H1 (cell line): ENCODE data around the gene SYDE2. TPM values are rescaled to one million over a fixed set of nuclear protein-coding genes. Genes with fewer than 3 reads are reported as not detected.

Experiments
- CTCF ChIA-PET: fragments of 300-600 bp; sonication (Branson Sonifier 250); formaldehyde crosslinking; loops from one replicate; lab custom pipeline; 2021; ENCODE audit not compliant: partially characterized antibody; lab: Charles Lee
- POLR2A ChIA-PET: fragments of 300-600 bp; sonication (Branson Sonifier 250); formaldehyde crosslinking; loops from one replicate; lab custom pipeline; 2021; ENCODE audit warnings: inconsistent platforms; ENCODE audit not compliant: partially characterized antibody; lab: Charles Lee
- DNase-seq, 2 experiments: peaks; one replicate each; pipeline versions ENCODE4 v3.0.0 to v3.0.0-alpha.2; 2010 to 2022; ENCODE audit warnings: low spot score in 2 of 2, low read depth in 1 of 2, mixed read lengths in 1 of 2
- FAIRE-seq: peaks from 2 replicates; lab custom pipeline; 2011; peaks lifted over from hg19 to GRCh38; lab: Jason Lieb, UNC
- H2AFZ ChIP-seq: 2 replicates; pipeline ENCODE4 v1.8.1; 2012; ENCODE audit warnings: low read length, inconsistent platforms
- H2AK5ac ChIP-seq: 2 replicates; pipeline ENCODE4 v1.6.1; 2013; ENCODE audit warnings: low read depth, low read length
- H2BK120ac ChIP-seq: replicated peaks from 2 replicates; pipeline ENCODE3; 2013; ENCODE audit warnings: low read depth, low read length, inconsistent platforms
- H2BK12ac ChIP-seq: 2 replicates; pipeline ENCODE4 v1.6.1; 2013; ENCODE audit warnings: low read depth, low read length
- H2BK15ac ChIP-seq: 2 replicates; pipeline ENCODE4 v1.6.1; 2013; ENCODE audit warnings: low read length
- H2BK20ac ChIP-seq: 2 replicates; pipeline ENCODE4 v1.6.1; 2013; ENCODE audit warnings: low read length
- H2BK5ac ChIP-seq: 2 replicates; pipeline ENCODE4 v1.6.1; 2013; ENCODE audit warnings: low read depth, low read length
- H3K14ac ChIP-seq: 2 replicates; pipeline ENCODE4 v1.6.1; 2013; ENCODE audit warnings: inconsistent platforms; ENCODE audit not compliant: insufficient read length
- H3K18ac ChIP-seq: 2 replicates; pipeline ENCODE4 v1.6.1; 2013; ENCODE audit warnings: low read length; ENCODE audit errors: extremely low read depth
- H3K23ac ChIP-seq: 2 replicates; pipeline ENCODE4 v1.6.1; 2013; ENCODE audit warnings: inconsistent platforms; ENCODE audit not compliant: insufficient read length
- H3K23me2 ChIP-seq: 2 replicates; pipeline ENCODE4 v1.6.1; 2013; ENCODE audit warnings: low read depth, low read length
- H3K27ac ChIP-seq: 2 replicates; pipeline ENCODE4 v1.6.1; 2011; ENCODE audit warnings: low read depth, low read length, inconsistent platforms
- H3K27me3 ChIP-seq, 4 experiments: replicated peaks in 1 of 4; 1 replicate in 1 of 4; 2 replicates in 3 of 4; pipeline versions ENCODE4 v1.6.1 to v1.8.1; 2011 to 2013; ENCODE audit warnings: low read length in 3 of 4, mild to moderate bottlenecking in 3 of 4, inconsistent platforms in 2 of 4, mixed read lengths in 2 of 4, moderate library complexity in 1 of 4; ENCODE audit not compliant: control insufficient read depth in 3 of 4, insufficient read depth in 3 of 4; ENCODE audit errors: extremely low read depth in 1 of 4
- H3K36me3 ChIP-seq, 4 experiments: 2 replicates each; pipeline versions ENCODE4 v1.6.1 to v1.8.1; 2011 to 2013; ENCODE audit warnings: mild to moderate bottlenecking in 4 of 4, low read length in 3 of 4, moderate library complexity in 2 of 4, control low read depth in 1 of 4, inconsistent platforms in 1 of 4; ENCODE audit not compliant: insufficient read depth in 4 of 4, control insufficient read depth in 2 of 4
- H3K4ac ChIP-seq: replicated peaks from 2 replicates; pipeline ENCODE3; 2013; ENCODE audit warnings: low read length, low read depth, mixed read lengths, inconsistent platforms; ENCODE audit not compliant: insufficient read length
- H3K4me1 ChIP-seq, 4 experiments: replicated peaks in 1 of 4; 1 replicate in 1 of 4; 2 replicates in 3 of 4; pipeline versions ENCODE4 v1.6.1 to v1.8.1; 2011 to 2013; ENCODE audit warnings: low read length in 3 of 4, inconsistent platforms in 2 of 4, mixed read lengths in 1 of 4; ENCODE audit not compliant: insufficient read depth in 4 of 4, control insufficient read depth in 3 of 4
- H3K4me2 ChIP-seq, 2 experiments: 2 replicates each; pipeline versions ENCODE4 v1.6.1 to v1.8.1; 2011 to 2013; ENCODE audit warnings: low read depth in 2 of 2, low read length in 2 of 2, control low read depth in 1 of 2, inconsistent platforms in 1 of 2, mild to moderate bottlenecking in 1 of 2; ENCODE audit not compliant: insufficient read depth in 1 of 2
- H3K4me3 ChIP-seq, 4 experiments: fragments of 200-600, 300-600 bp in 1 of 4; sonication (generic), shearing (Covaris generic), sonication (Bioruptor Twin) in 1 of 4; 2 replicates each; pipeline versions ENCODE4 v1.5.1 to v1.8.1; 2011 to 2016; ENCODE audit warnings: low read length in 4 of 4, low read depth in 3 of 4, control low read depth in 2 of 4, inconsistent platforms in 2 of 4, mild to moderate bottlenecking in 2 of 4, mixed read lengths in 1 of 4, moderate library complexity in 1 of 4; ENCODE audit not compliant: insufficient read depth in 2 of 4; ENCODE audit errors: extremely low read depth in 1 of 4
- H3K56ac ChIP-seq: replicated peaks from 2 replicates; pipeline ENCODE3; 2013; ENCODE audit warnings: low read depth, mild to moderate bottlenecking, mixed read lengths, low read length, inconsistent platforms; ENCODE audit not compliant: insufficient read length
- H3K79me1 ChIP-seq: 2 replicates; pipeline ENCODE4 v1.6.1; 2013; ENCODE audit warnings: low read depth, low read length, control low read depth
- H3K79me2 ChIP-seq, 2 experiments: 2 replicates each; pipeline versions ENCODE4 v1.6.1 to v1.8.1; 2012 to 2013; ENCODE audit warnings: low read length in 2 of 2, mild to moderate bottlenecking in 2 of 2, inconsistent platforms in 1 of 2; ENCODE audit not compliant: insufficient read depth in 2 of 2, control insufficient read depth in 1 of 2
- H3K9ac ChIP-seq, 4 experiments: replicated peaks in 1 of 4; 1 replicate in 1 of 4; 2 replicates in 3 of 4; pipeline versions ENCODE4 v1.6.1 to v1.8.1; 2011 to 2013; ENCODE audit warnings: low read depth in 3 of 4, low read length in 3 of 4, control low read depth in 2 of 4, mild to moderate bottlenecking in 2 of 4, moderate library complexity in 2 of 4, inconsistent platforms in 1 of 4; ENCODE audit errors: extremely low read depth in 1 of 4
- H3K9me3 ChIP-seq, 2 experiments: 2 replicates each; pipeline versions ENCODE4 v1.6.1 to v1.8.1; 2012 to 2013; ENCODE audit warnings: mild to moderate bottlenecking in 2 of 2, moderate library complexity in 2 of 2, control low read depth in 1 of 2, inconsistent platforms in 1 of 2, low read depth in 1 of 2, low read length in 1 of 2, mixed read lengths in 1 of 2; ENCODE audit not compliant: insufficient read depth in 2 of 2
- H4K20me1 ChIP-seq, 2 experiments: replicated peaks in 1 of 2; 2 replicates each; pipeline versions ENCODE3 to v1.8.1; 2011 to 2013; ENCODE audit warnings: inconsistent platforms in 2 of 2, low read length in 2 of 2, mild to moderate bottlenecking in 1 of 2; ENCODE audit not compliant: insufficient read depth in 2 of 2, control insufficient read depth in 1 of 2
- H4K5ac ChIP-seq: 2 replicates; pipeline ENCODE4 v1.6.1; 2013; ENCODE audit warnings: low read length, low read depth, mixed read lengths, inconsistent platforms; ENCODE audit not compliant: insufficient read length
- H4K8ac ChIP-seq: 2 replicates; pipeline ENCODE4 v1.8.0; 2013; ENCODE audit warnings: mild to moderate bottlenecking, moderate library complexity, low read length, inconsistent platforms; ENCODE audit not compliant: insufficient read depth; ENCODE audit errors: extremely low read depth
- H4K91ac ChIP-seq: replicated peaks from 2 replicates; pipeline ENCODE3; 2013; ENCODE audit warnings: low read length, mixed read lengths, inconsistent platforms; ENCODE audit not compliant: insufficient read length
- BACH1 ChIP-seq: IDR thresholded peaks from 2 replicates; pipeline ENCODE4 v1.6.1; 2012; ENCODE audit warnings: low read length, improper control_type of control experiment
- BRCA1 ChIP-seq: IDR thresholded peaks from 2 replicates; pipeline ENCODE4 v1.6.1; 2012; ENCODE audit warnings: low read depth, low read length, improper control_type of control experiment
- CBX5 ChIP-seq: fragments of 300-800, 300-1000 bp; sonication (generic); IDR thresholded peaks from 2 replicates; pipeline ENCODE4 v1.7.1; 2016; ENCODE audit warnings: antibody characterized with exemption, low read length, low read depth
- CEBPB ChIP-seq: IDR thresholded peaks from 2 replicates; pipeline ENCODE4 v1.6.1; 2012; ENCODE audit warnings: low read depth, low read length
- CREB1 ChIP-seq: IDR thresholded peaks from 2 replicates; pipeline ENCODE4 v1.6.1; 2012; ENCODE audit warnings: inconsistent platforms
- EP300 ChIP-seq, 2 experiments: IDR thresholded peaks; 1 replicate in 1 of 2; 2 replicates in 1 of 2; pipeline ENCODE4 v1.6.1; 2011 to 2012; ENCODE audit warnings: low read depth in 2 of 2, low read length in 2 of 2, mild to moderate bottlenecking in 2 of 2, borderline replicate concordance in 1 of 2, inconsistent platforms in 1 of 2, moderate library complexity in 1 of 2
- EZH2 ChIP-seq: fragments of 200-600 bp; sonication (generic); IDR thresholded peaks from 2 replicates; pipeline ENCODE4 v1.7.1; 2012; ENCODE audit warnings: low read depth, mild to moderate bottlenecking, moderate library complexity, low read length, inconsistent platforms; ENCODE audit not compliant: severe bottlenecking
- GTF2F1 ChIP-seq: IDR thresholded peaks from 2 replicates; pipeline ENCODE4 v1.6.1; 2012; ENCODE audit warnings: low read depth, low read length, improper control_type of control experiment, borderline replicate concordance
- HDAC6 ChIP-seq: IDR thresholded peaks from one replicate; pipeline ENCODE4 v1.7.1; 2012; ENCODE audit warnings: low read depth, mild to moderate bottlenecking, inconsistent platforms, low read length, moderate library complexity
- MAFK ChIP-seq: IDR thresholded peaks from 2 replicates; pipeline ENCODE4 v1.6.1; 2012; ENCODE audit warnings: low read depth, mild to moderate bottlenecking, improper control_type of control experiment, low read length
- POLR2AphosphoS5 ChIP-seq: IDR thresholded peaks from 2 replicates; pipeline ENCODE4 v1.6.1; 2011; ENCODE audit warnings: low read depth, low read length
- TAF1 ChIP-seq: IDR thresholded peaks from 2 replicates; pipeline ENCODE4 v1.6.1; 2011; ENCODE audit warnings: mild to moderate bottlenecking, low read depth, low read length
- TCF12 ChIP-seq: IDR thresholded peaks from 2 replicates; pipeline ENCODE4 v1.6.1; 2011; ENCODE audit warnings: low read depth, mild to moderate bottlenecking, low read length
- WGBS, 2 experiments: shearing (Covaris generic) in 1 of 2; methylation state at CpG; one replicate each; pipeline versions ENCODE4 v1.1.6 to v1.1.7; 2013 to 2015; ENCODE audit warnings: low lambda C conversion rate in 2 of 2, mixed read lengths in 2 of 2, inconsistent platforms in 1 of 2, low coverage in 1 of 2, missing lambda C conversion rate in 1 of 2; ENCODE audit not compliant: insufficient replicate concordance in 2 of 2, insufficient coverage in 1 of 2, insufficient read length in 1 of 2; ENCODE audit errors: extremely low coverage in 1 of 2, missing lambda C conversion rate in 1 of 2; 5-methylcytosine and 5-hydroxymethylcytosine counted together
- polyA plus RNA-seq, 7 experiments: library from polyadenylated mRNA; depleted of rRNA in 3 of 7; stranded (reverse) in 5 of 7; unstranded in 2 of 7; fragments of >200 nt in 5 of 7; fragments of 200-250 nt in 2 of 7; gene quantifications; 1 replicate in 5 of 7; 2 replicates in 1 of 7; 4 replicates in 1 of 7; pipeline versions ENCODE4 v1.2.1 to v1.2.3, GENCODE V29; 2011 to 2013; ENCODE audit warnings: missing spikeins in 2 of 7, mixed read lengths in 2 of 7
- total RNA-seq: library from RNA; stranded (reverse); fragmentation: NEBNext Ultra II Directional; extraction: Animal tissue kit (Norgen Biotek cat#: 25700); gene quantifications from 2 replicates; pipeline ENCODE4 v1.2.1, GENCODE V29; 2021
- TF ChIP-seq, protein P1 (sequence below): IDR thresholded peaks from 2 replicates; pipeline ENCODE4 v1.6.1; 2012; ENCODE audit warnings: low read length, inconsistent platforms

Gene SYDE2
- total and polyA plus RNA-seq, 2 of the 8 experiments (the other 6 are each of a cell fraction or from before 2014, with no cell fraction given), result 1.6 to 14.6 TPM

DNA sequence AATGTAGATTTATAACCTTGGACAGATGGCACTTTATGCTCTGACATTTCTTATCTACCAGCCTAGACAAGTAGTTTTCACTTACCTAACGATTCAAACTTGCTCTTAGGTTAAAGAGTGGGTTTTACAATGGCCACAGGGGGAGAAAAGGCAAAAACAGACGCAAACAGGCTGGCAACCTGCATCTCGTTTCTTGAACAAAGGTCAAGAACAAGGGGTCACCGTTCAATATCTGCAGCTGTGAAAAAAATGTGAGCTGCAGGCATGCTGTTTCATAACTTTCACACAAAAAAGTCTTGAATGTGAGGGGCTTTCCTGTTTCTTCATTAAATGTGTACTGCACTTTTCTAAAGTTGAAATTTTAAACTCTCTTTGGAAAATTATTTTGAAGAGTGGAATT is 49.4 kb downstream of the SYDE2 start:
- Histone ChIP-seq H2BK12ac (no peak overlapping the region), H3K36me3 (no peaks in the 10 kb centered on the region), H3K23me2 (no peaks in the 10 kb centered on the region; the same call in 1 of the 2 replicates), H3K4me1 (peaks cover 0 to 9% (median 5%) of the 10 kb centered on the region in 4 experiments; a peak in 4 of 7 replicates), H2BK20ac (no peak overlapping the region), H2BK15ac (no peak overlapping the region), H3K27ac (no peak overlapping the region), H2AFZ (no peak overlapping the region), H3K14ac (no peak overlapping the region), H3K18ac (no peak overlapping the region), H3K4me3 (no peak overlapping the region), H2BK120ac (no peak overlapping the region), H3K79me1 (no peaks in the 10 kb centered on the region), H3K23ac (no peak overlapping the region), H3K56ac (no peak overlapping the region), H3K9ac (no peak overlapping the region), H3K79me2 (no peaks in the 10 kb centered on the region), H3K27me3 (no peaks in the 10 kb centered on the region), H2AK5ac (no peak overlapping the region), H4K8ac (no peak overlapping the region), H4K5ac (no peak overlapping the region), H3K4ac (no peak overlapping the region), H2BK5ac (no peak overlapping the region), H3K9me3 (no peaks in the 10 kb centered on the region), H4K91ac (no peak overlapping the region), H3K4me2 (no peak overlapping the region), H4K20me1 (no peaks in the 10 kb centered on the region)
- WGBS, 2 experiments, result 85% methylated on average over 4 of the region's 4 CpGs; no CpG with 5 or more reads in 1 of the 2 experiments
- DNase-seq, result no peak
- ChIA-PET CTCF (no interaction called here), POLR2A (no interaction called here)
- FAIRE-seq, result no peak
- no peak for TF ChIP-seq BACH1
- TF ChIP-seq POLR2AphosphoS5, result no peak
- no peak for TF ChIP-seq EP300 (IDR thresholded peaks at IDR 0.05; ENCODE audit: borderline replicate concordance in 1 of 2, low read depth in 2 of 2, low read length in 2 of 2)
- no peak for TF ChIP-seq MAFK
- TF ChIP-seq GTF2F1, result no peak
- TF ChIP-seq HDAC6, result no peak
- no peak for TF ChIP-seq EZH2
- no peak for TF ChIP-seq CBX5
- TF ChIP-seq TAF1, result no peak
- TF ChIP-seq CREB1, result no peak
- TF ChIP-seq, protein P1, sequence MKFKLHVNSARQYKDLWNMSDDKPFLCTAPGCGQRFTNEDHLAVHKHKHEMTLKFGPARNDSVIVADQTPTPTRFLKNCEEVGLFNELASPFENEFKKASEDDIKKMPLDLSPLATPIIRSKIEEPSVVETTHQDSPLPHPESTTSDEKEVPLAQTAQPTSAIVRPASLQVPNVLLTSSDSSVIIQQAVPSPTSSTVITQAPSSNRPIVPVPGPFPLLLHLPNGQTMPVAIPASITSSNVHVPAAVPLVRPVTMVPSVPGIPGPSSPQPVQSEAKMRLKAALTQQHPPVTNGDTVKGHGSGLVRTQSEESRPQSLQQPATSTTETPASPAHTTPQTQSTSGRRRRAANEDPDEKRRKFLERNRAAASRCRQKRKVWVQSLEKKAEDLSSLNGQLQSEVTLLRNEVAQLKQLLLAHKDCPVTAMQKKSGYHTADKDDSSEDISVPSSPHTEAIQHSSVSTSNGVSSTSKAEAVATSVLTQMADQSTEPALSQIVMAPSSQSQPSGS, result no peak
- TF ChIP-seq BRCA1, result no peak
- no peak for TF ChIP-seq TCF12
- TF ChIP-seq CEBPB, result no peak
